SHP77 treated with DMSO at 0.1 percent for 48 hours (cell line): ENCODE results near the gene MAD1L1.
"Not testable (repeated sequence)": the region's sequence is repeated elsewhere in the genome, so short reads cannot be mapped to it uniquely, and the experiment has no call there.

Source experiments
- DNase-seq: peaks from one replicate; lab custom pipeline; 2025; lab: John Stamatoyannopoulos, UW

MAD1L1 gene

DNA sequence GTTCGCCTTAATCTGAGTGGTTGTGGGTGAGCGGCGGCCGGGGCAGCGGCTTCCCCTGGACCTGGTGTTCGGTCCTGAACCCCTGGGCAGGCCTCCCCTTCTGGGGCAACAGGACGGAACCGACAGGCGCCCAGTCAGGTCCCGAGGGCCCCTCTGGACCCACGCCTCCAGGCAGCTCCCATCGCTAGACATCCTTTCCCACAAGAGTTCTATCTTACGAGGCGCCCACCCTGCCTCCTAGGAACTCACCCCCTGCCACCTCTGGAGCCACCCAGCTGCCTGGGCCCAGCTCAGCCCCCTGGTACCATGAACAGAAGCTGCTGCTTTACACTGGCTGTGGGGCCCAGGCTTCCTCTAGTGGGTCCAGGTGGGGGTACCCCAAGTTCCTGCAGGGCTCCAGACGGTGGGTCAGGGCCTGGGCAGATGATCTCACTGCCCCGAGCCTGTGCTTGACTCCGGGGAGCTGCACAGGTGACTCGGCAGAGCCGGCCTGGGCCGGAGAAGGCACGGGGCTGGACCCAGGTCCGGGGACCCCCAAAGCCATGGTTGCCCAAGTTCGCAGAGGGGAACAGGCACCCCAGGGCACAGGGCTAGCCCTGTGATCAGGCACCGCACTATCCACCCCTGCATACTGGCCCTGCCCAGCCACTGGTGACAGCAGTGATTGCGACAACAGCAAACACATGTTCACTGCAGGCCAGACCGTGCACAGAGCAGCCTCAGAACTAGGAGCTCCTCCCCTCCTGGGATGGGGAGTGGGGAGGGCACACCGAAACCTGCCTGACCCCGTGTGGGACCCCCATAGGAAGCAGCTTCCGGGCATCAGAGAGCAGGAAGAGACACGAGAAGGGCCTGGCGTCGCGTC is 382.4 kb downstream of the MAD1L1 start:
- DNase-seq = no peak

DNA sequence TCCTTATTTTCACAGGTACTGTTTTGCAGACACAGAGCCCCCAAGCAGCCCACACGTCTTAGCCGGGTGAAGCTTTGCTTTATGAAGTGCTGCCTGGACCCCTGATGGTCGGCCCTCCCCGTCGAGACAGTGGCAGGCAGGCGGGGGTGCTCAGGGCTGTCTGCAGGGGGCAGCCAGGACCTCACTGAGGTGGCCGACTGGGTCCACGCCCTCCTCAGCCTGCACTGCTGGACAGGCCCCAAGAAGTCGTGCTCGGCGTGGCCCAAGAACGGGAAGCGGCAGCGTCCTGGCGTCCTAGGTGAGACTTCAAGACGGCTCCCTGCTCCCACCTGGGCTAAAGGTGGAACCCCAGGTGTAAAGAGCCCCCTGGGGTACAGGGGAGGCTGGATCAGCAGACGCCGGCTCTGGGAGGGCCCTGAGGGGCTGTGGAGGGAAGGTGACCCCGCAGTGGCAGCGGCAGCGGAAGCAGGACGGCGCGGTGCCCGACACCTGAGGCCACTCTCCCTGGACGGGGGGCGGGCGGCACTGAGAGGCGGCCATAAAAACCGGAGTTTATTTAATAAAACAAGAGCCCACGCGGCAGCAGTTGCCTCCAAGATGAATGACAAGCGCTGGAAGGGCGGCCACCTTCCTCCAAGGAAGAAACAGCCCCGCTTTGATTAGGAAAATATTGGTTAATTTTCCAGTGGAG is 383.2 kb downstream of the MAD1L1 start:
- no peak for DNase-seq

DNA sequence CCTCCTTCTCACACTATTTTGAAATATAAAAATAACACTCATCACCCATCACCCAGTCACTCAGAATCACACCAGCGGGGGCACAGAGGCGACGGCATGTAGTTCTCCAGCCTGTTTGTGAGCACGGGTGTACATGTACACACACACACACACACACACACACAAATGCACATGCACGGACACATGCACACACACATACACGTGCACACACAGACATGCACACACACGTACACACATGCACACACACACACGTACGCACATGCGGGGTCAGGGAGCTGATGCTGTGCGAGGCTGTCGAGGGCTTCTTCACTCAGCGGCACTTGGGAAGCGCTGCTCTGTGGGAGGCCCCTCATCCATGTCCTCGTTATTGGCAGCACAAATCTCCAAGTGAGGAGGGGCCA is 383.8 kb downstream of the MAD1L1 start:
- DNase-seq = no peak

DNA sequence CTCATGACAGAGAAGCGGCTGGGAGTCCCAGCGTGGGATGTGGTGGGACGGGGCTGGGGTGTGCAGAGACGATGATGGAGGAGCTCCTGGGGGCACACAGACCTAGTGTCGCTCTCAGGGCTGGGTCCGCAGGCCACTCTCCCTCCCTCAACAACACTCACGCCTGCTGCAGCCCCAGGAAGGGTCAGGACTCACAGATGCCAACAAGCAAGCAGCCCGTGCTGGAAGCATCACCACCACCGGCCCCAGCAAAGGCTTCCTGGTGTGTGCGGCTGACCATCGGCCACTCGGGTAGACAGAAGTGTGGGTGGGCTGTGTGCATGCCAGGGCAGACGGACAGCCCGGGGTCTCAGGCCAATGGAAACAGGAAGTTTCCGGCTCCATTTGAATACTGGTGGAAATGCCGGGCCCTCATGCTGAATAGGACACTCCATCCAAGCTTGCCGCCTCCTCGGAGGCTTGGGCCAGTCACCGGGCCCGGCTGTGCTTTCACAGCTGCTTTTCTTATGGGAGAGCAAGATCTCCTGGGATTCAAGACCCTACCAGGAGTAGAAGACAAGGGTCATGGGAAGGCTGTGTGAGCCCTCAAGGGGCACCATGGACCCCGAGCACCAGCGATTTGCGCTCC is 384.6 kb downstream of the MAD1L1 start:
- no peak for DNase-seq

DNA sequence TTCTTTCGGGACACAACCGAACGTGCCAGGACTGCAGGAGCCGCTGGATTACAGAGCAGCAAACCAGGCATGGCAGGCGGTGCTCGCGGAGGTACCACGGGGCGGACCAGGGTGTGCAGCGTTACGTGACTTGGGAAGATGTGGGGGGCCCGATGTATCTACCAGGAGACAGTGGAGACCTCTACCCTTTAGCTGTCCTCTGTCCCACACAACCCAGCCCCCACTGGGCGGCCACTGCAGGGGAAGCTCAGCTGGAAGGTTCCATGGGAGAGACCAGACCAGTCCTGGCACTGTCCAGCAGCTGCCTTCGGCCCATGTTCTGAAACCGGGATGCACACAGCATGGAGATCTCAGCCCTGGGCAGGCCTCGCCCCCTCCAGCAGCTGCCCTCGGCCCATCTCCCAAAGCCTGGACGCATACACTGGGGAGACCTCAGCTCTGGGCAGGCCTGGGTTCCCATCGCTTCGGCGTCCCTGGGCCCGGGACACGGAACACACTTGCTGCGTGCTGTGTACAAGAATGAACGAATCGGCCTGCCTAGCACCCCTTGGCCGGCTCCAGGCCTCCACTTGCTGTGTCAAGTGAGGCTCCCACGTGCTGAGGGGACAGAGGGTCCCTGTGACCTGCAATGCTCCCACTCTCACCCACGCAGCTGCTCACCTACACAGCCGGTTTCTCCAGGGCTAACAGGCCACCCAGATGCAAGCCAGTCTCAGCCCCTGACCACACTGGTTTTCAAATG is 385.3 kb downstream of the MAD1L1 start:
- DNase-seq = no peak

DNA sequence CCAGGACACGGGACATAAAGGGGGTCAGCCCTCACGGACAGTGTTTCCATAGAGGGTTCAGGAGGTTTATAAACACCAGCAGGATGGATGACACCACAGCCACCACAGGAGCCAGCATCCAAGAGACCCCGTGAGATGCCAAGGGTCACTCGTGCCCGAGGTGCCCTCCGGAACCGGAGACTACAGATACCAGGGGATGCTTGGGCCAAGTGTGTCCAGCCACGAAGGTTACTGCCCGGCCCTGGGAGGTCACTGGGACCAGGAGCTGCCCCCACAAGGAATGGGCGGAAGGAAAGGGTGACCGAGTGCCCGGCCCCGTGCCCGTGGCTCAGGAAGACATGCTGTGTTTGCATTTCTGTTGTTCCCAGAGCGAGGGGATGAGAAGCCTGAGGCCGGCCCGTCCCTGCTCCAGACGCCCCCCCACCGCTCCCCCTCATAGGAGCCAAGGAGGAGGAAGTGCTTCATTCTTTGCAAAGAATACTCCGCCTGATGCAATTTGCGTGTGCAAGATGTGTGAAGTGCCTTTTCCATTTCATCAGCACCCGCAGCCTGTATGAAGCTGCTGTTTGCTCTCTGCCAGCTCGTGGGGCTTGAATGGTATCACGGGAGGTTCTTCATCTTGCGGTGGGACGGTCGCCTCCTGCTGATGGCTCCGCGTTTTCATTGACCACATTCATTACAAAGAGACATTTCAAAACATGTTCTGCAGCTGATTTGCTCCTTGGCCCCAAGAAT is 386.2 kb downstream of the MAD1L1 start:
- no peak for DNase-seq

DNA sequence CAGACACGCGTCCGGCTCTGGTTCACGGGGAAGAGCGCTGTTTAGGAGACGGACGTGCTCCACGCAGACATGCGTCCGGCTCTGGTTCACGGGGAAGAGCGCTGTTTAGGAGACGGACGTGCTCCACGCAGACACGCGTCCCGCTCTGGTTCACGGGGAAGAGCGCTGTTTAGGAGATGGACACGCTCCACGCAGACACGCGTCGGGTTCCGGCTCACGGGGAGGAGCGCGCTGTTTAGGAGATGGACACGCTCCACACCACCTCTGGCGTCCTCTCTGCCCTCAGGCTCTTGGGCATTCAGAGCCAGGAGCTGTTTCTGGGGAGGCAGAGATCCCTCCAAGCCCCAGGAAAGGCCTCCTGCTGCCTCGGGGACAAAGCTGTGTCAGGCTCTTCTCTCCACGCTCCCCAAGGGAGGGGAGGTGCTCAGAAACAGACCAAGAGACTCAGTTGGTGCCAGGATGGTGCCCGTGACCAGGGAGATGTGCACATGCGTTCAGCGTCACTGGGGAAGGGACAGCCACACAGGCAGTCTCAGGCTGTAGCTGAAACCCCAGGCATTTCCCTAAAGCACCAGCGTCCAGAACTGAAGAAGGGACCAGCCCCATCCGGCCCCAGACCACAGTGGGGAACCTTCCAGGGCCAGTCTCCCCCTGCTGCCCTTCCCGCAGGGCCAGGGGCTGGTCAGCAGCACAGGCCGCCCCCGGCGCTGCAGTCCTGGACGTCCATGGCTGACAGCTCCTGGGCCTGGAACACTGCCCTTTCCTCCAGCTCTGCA is 387.0 kb downstream of the MAD1L1 start:
- DNase-seq = no peak

DNA sequence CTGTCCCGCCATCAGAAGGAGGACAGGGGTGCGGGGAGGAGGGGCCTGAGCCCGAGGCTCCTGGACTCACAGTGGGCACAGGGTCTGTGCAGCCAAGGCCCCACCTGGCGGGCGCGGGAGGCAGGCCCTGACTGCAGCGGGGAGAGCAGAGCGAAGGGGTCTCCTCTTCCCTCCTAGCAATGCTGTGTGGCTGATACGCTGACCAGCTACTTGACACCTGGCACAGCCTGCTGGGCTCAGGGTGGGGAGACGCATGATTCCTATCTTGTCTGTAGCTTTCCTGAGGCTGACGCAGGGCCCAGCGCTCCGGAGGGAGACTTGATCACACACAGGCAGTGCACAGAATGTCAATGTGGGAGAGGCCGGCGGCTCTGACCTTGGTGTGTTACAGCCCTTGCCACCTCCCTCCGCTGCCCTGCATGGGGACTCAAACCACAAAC is 387.8 kb downstream of the MAD1L1 start:
- no peak for DNase-seq

DNA sequence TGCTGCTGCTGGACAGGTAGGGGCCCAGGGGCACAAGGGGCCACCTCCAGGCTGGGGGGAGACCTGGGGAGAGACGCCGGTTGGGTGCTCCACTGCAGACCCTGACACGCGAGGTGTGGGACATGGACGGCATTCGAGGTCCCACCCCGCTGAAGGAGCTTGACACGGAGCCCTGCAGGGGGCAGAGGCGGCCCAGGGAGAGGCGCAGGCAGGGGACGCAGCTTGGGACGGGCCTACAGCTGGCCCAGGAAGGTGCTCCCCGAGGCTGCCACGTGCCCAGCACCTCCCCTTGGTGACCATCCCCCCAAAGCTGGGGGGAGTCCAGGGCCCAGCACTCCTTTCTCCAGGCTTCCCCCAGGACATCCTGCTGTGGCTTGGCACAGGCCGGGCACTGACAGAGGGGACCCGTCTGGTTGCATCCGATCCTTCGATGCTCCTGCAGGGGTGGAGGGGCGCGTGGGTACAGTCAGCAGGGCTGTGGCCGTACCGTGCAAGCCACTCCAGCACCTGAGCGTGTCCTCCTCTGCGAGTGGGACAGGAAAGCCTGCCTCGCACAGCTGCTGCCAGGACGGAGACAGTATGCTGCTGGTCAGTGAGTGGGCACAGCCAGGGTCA is 388.3 kb downstream of the MAD1L1 start:
- no peak for DNase-seq

DNA sequence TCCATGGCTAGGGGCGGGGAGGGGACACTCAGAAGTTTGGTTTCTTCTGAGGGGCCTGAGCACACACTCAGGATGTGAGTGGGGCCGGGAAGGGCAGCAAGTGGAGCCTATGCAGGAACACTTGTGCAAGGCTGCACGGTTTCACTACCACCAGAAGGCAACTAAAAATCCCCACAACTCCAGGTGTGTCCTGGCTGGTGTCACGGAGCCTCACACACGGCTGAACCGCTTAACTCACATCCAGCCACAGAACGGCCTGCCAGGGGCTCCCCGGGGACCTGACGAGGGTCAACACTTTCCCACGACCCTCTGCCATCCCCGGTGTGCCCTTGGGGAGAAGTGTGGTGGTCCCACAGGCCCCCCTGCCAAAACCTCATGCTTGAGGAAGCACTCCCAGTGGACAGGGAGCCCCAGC is 388.8 kb downstream of the MAD1L1 start:
- no peak for DNase-seq

DNA sequence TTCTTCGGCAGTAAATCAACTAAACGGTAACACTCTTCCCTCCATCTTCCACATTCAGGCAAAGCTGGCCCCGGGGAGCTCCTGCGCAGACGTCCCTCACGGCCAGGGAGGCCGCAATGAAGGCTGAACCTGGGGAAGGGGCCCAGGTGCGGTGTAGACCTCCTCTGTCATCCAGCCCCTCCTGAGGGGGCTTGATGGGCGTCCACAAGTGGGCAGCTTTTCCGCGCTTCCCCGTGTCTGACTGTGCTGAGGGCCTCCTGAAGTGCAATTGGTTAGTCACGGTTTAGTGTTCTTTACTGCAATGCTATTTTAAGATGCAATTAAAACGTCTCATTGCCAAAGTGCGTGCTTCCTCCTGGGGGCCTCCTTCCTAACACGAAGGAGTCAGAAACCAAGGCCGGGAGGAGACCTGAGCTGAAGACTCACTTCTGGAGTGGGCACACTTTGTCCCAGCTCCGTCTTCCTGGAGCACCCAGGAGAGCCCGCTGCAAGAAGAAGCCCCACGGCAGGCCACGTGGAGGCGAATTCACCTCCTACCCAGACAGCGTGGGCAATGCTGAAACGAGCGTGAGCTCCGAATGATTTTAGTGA is 389.4 kb downstream of the MAD1L1 start:
- no peak for DNase-seq

DNA sequence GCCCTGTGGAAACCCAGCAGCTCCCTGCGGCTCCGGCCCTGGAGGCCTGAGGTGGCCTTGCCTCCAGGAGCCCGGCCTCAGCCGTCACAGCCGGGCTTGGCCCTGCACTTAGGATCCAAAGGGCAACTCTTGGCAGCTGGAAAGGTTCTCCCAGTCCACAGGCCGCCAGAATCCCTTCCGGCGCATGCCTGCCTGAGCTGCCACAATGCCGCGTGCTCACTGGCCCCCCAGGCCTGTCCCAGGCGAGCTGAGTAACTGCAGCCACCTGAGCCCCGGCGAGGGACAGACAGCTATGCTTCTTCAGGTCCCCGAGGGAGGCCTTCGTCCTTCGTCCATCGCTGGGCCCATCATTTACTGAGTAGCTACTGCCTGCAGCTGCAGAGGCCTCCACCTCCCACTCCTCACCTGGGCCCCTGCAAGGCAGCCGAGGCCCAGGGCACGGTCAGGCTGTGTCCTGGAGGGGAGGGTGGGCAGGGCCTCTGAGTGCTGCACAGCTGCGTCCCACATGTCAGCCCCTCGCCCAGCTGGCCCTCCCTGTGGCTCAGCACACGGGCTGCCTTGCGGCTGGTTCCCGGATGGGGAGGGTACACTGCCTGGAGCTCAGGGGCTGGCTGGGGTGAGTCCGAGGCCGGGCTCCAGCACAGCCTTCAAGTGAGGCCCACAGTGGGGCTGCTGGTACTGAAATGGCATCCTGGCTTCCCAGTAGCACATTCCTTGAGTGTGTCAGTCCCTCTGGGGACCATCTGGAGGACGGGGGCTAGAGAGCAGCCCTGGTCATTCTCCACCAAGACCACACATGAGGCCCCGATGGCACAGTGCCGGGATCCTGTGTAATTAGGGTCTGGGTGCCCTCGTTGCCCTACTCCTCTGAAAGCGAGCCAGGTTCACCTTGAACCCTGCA is 390.2 kb downstream of the MAD1L1 start:
- DNase-seq = no peak

DNA sequence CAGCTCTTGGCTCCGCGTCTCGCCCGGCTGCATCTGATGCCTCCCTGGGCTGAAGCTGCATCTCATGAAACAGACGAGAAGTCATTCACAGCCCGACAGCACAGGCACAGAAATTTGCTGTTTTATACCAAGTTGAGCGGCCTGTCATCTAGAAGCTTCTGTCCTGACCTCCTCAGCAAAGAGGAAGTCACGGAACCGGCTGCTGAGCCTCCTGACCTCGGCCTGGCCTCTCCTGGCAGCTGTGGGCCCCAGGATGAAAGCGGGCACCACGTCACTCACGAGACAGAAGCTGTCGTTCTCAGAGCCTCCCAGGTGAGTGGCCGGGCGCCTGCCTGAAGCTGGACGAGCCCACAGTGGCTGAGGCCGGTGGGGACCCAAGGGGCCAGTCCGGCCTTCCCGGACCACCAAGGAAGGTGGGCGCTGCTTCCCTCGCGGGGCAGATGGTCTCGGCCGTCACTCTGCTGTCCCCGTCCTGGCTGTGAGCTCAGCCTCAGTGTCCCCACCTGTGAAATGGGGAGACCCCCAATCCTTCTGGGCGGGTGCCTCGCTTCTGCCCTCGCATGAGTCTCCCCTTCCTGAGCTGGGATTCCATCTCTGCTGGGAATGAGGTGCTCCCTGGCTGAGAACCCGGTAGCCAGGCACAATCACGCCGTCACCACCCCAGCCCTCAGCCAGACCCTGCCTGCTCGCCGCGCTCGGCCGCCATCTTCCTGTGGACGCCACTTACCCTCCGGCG is 391.3 kb downstream of the MAD1L1 start:
- not testable (repeated sequence) for DNase-seq

DNA sequence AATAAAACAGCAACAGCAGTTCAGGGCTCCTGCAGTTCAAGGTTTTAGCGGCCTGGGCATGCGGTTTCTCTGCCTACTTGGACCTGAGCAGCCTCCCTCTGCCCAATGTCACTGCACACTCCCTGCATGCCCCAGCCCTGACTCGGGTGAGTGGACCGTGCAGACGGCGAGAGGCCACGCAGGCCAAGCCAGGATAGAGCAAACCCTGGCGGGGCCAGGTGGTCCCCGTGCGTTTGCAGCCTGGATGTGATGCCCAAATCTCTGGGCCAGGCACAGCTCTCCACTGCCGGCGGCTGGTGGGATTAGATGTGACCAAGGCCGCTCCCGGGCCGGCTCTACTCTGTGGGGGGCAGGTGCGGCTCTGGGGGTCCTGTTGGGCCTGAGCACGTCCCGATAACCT is 392.0 kb downstream of the MAD1L1 start:
- DNase-seq = not testable (repeated sequence)

DNA sequence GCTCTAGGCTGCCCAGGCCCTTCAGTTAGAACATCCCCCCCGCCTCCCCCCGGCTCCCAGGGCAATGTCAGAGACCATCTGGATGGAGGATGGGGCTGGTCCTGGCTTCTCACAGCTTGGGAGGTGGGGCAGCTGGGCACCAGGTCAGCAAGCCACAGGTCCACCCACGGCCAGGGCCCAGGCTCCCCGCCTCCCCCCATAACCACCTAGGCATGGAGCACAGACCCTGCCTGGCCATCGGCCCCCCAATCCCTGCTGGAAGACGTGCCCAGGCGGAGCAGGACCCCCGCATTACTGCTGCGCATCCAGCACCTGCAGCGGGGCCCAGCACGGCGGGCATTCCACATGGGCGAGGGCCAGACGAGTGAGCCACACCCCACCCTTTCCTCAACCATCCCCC is 393.0 kb downstream of the MAD1L1 start:
- DNase-seq = no peak

DNA sequence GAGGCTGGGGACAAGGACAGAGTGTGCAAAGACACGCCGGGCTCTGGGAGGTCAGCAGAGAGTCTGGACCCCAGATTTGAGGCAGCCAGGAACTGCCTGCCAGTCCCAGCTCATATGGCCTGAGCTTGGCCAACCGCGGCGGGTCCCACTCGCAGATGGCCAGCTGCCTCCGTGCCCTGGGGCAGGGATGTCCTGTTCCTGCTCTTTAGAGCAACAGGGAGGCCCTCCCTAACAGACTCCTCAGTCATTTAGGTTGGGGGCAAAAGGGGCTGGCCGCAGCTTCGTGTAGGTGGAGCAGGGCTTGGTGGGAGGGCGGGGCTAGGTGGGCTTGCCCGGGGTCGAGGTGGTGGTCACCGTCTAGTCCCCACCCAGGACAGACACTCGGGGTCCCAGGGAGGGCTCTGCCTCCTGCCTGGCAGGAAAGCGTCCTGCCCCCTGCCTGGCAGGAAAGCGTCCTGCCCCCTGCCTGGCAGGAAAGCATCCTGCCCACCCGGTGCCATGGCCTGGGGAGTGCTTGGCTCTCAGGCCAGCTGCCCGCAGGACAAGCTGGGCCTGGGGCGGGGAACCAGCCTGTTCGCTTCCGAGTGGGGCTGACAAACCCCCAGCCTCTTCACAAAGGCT is 393.7 kb downstream of the MAD1L1 start:
- DNase-seq = not testable (repeated sequence)

DNA sequence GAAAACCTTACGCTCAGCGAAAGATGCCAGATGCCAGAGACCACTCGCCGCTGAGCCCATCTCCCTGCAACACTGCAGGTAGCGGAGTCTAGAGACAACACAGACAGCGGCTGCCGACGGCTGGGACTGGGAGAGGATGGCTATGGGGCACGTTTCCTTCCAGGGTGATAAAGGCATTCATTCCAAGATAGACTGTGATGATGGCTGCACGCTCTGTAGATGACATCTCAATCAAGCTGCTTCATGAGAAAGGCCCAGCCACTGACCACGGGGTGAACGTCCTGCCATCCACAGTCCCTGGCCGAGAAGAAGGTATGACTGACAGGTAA is 394.2 kb downstream of the MAD1L1 start:
- DNase-seq = not testable (repeated sequence)
